Stimulated activated CD4-positive, alpha-beta T cell treated with anti-CD3 and anti-CD28 coated beads, TNF-alpha, amount 100 ng/mL, for 4 hours (primary cell): ENCODE data around the gene SLC2A10.

Experiments used
- DNase-seq, 3 experiments: peaks; one replicate each; pipeline ENCODE4 v3.0.0-alpha.2; 2020; ENCODE audit warnings: low read depth in 3 of 3

Gene SLC2A10

DNA sequence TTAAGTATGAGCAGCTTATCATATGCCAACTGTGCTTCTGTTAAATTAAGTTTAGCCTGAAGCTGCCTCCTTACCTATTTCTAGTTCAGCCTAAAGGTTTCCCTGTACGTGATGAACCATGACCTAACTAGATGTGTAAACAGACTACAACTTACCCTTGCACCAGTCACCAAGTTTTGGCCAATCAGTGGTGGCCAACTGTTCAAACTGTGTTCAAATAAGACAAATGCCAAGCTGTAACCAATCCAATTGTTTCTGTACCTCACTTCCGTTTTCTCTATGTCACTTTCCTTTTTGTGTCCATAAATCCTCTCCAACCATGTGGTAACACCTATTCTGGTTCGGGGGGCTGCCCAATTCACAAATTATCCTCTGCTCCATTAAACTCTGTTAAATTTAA is 6.0 kb upstream of the SLC2A10 start:
- DNase-seq: no peak

DNA sequence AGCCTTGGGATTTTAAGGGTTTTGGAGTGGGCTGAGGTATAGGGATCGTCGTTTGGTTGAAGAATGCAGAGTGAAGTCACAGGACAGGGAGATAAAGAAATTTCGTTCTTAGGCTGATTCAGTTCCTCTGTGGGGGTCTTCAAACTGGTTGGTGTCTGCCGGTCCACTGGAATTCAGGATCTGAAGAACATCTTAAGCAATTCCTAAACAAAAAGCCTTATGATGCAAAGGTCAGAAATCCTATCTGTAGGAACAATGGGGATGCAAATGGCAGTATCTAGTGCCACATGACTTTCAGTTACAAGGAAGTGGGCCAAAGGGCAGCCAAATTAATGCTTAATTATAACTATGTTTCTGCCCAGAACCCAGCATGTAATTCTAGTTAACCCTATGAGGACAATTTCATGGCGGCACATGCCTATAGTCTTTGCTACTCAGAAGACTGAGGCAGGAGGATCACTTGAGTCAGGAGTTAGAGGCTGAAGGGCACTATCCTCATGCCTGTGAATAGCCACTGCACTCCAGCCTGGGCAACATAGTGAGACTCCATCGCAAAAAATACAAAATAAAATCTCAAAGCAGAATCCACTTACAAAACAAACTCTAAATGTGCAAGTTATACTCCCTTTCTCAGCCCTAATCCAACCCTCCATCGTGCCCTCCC is 4.6 kb upstream of the SLC2A10 start:
- DNase-seq: no peak

DNA sequence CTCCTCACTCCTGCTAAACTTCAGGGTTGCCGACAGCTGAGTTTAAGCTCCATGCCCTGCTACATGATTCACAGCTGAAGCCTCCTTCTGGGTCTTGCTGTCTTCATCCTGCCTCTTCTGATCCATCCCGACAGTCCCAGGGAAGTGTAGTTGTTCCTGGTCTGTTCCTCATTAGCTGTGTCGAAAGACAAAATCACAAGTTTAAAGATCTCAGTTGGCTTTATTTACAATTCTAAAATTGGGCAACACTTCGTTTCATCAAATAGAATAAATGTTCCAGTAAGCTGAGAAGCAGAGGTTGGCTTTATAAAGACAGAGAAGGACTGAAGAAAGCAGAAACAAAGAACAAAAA is 4.1 kb upstream of the SLC2A10 start:
- no peak for DNase-seq

DNA sequence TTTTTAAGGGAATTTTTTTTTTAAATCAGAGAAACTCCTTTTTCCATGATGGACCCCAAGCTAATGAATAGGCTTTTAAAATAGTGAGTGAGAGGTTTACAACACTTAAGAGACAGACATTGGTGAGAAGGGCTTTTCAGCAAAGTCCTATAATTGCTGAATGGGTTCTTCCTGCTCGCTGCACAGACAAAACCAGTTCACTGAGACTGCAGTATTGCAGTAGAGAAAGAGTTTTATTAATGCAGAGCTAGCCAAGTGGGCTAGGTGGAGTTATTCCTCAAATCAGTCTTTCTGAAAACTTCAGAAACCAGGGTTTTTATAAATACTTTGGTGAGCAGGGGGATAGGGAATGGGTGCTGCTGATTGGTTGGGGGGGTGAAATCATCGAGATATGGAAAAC is 3.2 kb upstream of the SLC2A10 start:
- DNase-seq: no peak

DNA sequence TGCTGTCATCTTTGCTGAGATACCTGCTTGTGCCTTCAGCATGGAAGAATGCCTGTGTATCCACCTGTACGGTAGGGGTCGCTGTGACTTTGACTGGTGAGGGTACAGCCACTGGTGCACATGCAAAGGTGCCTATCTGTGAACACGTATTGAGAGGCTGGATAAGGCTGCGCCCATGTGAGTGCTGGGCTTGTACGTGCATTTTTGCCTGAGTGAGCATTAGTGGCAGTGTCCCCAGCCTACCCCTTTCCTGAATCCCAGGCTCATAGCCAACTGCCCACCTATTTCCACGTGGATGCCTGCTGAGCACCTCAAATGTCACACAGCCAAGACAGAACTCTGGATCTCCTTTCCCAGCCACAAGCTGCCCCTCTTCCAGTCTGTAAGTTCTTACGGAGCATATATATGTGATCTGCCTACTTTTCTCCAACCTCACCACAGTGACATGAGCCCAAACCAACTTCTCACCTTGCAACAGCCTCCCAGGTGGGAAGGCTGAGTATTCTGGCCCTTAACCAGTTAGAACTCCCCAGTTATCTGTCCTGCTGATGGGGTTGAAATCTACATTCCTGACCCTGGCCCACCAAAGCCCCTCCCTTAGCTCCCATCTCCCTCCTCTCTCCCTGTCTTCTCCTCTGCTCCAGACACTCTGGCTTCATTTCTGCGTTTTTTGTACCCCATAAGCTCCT is 1.1 kb upstream of the SLC2A10 start:
- DNase-seq: no peak

DNA sequence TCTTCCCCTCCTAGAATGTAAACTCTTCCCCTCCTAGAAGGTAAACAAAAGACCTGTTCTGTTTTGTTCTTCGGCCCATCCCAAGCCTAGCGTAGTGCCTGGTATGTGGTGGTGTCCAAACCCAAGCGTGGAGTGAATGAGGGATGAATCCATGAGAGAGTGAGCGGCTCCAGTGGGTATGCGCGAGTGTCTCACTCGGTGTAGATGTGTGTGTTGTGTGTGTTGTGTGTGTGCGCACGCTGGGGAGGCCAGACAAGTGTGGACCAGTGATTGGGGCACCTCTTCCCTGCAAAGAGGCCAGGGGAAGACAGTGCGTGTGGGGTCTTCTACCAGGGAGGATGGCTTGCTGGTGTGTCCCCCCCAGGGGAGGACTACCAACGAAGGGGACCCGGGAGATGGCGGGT is 392 bp upstream of the SLC2A10 start:
- DNase-seq: no peak

DNA sequence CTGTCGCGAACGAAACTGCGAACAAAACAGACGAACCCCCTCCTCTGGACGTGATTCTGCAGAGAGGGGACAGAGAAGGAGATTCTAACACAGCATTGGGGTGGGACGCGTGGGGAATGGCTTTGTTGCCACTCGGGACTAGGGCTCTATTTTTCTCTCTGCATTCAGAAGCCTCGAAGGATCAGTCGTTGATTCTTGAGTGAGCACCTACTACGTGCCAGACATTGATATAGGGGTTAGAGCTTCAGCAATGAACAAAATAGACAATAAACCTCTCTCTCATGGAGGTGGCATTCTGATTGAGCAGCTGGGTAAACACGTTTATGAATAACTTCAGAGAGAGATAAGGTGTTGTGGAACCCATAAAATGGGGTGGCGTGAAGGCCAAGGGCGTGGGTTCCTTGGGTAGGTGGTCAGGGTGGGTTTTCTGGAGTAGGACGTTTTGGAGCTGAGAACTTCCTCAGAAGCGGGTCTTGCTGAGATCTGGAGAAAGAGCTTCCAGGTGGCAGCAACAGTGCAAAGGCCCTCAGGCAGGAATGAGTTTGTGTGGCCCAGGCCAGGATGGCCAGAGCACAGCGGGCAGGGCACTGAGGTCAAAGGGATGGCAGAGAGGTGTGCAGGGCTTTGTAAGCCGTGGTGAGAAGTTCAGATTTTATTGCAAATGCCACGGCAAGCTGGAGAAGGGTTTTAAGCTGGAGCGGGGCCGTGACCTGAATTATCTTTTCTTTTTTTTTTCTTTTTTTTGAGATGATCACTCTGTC is 884 bp downstream of the SLC2A10 start:
- no peak for DNase-seq

DNA sequence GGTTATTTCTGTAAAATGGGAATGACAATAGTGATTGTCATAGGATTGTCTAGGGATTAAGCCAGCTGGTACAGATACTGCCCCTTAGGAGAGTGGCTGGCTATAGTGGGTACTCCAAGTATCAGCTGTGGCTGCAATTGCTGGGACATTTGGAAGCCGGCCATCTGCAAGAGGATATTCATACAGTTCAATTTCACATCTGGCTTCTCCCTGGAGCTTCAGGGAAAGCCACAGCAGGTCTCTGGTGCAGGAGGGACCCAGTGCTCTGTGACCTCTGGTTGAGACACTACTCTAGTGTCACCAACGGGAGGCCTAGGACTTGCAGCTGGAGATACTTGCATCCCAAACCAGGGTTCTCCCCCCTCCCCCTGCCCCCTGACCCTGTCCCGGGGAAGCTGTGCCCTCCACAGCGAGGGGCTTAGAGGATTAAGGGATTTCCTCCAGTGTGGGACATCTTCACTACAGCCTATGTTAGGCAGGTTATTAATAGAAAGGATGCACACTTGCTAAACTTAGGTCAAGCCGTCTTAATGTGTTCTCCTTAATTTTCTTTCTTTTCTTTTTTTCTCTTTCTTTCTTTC is 2.7 kb downstream of the SLC2A10 start:
- no peak for DNase-seq

DNA sequence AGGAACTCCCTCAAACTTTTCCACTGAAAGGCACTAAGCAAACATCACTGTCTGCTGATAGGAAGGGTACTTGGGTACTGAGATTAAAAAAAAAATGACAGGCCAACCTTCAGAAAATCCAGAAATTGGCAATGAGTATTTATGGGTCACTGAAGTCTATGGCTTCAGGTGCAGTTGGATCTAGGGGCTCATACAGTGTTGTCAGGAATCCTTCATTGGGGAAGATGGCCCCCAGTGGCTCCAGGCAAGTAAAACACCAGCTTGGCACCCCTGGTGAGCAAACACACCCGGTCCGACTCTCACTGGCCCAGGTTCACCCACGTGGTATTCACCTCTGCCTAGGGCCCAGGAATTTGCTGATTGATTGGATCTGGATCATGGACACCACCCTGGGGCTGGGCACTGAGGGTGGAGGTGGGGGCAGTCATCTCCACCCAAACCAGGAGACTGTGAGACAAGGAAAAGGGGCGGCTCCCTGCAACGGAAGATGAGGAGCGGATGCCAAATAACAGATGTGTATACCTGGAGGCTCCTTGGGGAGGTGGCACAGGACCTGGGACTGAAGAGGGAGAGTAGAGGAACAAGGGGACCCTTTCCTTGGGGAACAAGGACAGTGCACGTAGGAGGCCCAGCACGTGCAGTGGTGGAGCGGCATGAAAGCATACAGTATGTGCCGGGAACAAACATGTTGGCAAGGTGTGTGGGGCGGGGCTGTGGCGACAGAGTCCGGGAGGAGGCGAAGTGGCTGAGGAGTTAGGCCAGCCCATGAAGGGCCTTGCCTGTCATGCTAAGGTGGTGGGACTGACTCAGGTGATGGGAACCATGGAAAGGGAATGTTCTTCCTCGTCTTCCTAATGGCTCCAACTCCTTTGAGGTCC is 4.7 kb downstream of the SLC2A10 start:
- no peak for DNase-seq

DNA sequence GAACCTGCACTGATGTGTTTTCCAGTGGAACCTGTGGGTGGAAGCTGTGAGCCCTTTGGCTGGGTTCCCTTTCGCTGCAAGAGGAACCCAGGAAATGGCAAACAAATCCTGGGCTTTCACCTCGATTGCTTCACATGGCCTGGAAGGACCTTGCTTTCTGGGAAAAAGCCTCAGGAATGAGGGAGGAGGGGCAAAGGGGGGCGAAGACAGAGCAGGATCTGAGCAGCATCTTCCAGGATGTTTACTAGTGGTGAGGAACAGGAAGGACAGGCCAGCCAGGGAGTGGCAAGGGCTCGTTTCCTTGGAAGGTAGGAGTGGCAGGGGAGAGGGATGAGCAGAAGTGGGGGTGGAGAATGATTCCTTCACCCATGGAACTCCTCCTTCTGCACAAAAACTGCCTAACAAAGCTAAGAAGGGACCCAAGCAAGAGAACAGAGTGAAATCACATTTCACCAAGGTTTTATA is 5.9 kb downstream of the SLC2A10 start:
- no peak for DNase-seq

DNA sequence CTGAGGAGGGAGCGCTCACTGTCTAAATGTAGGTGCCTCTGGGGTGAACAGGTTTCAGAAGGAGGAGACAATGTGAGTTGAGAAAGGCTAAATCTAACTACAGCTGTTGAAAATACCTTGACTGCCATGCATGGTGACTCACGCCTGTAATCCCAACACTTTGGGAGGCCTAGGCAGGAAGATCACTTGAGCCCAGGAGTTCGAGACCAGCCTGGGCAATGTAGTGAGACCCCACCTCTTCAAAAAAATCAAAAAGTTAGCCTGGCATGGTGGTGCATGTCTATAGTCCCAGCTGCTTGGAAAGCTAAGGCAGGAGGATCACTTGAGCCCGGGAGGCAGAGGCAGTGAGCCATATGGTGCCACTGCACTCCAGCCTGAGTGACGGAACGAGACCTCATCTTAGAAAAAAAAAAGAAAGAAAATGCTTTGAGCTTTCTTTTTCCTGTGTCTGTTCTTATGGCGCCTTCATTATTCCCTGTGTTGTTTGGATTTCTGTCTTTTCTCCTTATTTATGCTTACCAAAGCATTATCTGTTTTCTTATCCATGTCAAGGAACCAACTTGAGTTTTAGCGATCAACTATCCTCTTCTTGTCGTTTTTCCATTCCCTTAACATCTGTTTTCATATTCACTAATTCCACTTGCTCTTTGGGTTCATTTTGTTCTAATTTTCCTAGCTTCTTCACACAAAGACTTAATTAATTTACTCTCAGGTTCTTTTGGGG is 8.5 kb downstream of the SLC2A10 start:
- DNase-seq: no peak

DNA sequence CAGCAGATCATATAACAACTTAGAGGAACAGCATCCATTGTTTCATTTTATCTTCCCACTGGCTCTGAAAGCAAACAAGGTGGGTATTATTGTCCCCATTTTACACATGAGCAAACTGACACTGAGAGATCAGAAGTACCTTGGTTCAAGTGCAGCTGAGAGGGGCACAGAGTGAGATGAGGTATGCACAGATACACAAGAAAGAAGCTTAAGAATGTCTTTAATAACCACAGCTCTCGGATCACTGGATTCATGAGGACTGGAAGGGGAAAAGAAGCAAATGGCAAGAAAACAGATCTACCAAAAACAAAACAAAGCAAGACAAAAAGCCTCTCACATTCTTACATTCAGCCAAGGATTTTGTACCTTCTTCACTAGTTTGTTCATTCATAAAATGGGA is 10.6 kb downstream of the SLC2A10 start:
- no peak for DNase-seq

DNA sequence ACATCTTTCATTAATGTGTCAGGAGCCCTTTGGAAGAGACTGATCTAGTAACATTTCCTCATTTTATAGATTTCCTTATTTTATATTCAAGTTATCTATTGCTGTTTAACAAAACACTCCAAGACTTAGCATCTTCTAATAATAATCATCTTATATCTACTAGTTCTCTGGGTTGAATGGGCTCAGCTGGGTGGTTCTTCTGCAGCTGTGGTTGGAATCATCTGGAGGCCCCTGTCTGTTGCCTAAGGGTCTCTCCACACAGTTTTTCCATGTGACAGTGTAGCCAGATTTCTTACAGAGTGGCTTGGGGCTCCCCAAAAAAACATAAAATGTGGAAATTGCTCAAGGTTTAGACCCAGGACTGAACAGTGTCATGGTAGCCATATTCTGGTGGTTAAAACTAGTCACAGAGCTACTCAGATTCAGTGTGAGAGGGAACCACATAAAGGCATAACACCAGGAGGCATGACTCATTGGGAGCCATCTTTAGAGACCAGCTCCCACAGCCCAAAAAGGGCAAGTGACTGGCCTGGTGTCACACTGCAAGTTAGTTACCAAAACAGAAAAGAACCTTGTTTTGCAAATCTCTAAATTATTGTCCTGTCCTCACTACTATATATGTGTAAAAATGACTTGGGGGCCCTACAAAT is 11.5 kb downstream of the SLC2A10 start:
- DNase-seq: no peak

DNA sequence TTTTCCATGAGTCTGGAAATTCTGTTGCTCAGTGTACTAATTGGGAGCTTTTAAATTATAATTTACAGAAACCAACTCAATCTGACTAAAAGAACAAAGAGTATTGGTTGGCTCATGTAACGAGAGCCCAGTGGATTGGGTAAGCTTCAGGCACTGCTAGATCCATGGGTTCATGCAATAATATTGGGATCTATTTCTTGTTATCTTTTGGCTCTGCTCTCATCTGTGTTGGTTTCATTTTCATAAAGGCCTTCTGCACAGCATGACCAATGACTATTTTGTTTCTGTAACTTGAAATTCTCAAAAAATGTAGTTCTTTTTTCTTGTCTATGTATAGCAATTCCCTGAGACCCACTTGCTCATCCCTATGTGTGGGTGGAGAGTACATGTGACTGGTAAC is 12.0 kb downstream of the SLC2A10 start:
- DNase-seq: no peak

DNA sequence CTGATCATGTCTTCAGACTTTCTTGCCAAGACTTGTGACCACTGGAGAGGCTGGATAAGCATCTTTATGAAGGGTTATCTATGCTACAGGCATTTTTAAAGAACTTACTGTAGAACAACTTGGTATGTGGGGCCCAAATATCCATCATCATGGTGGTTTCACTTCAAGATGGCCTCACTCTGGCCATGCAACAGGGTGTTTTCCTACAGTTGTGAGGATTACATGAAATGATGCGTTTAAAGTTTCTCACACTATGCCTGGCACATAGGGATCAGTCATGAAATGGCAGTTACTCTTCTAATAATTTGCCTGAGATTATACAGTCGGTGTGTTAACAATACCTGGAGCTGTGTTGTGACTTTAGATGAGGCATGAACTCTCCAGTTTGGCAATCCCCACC is 13.0 kb downstream of the SLC2A10 start:
- DNase-seq: no peak

DNA sequence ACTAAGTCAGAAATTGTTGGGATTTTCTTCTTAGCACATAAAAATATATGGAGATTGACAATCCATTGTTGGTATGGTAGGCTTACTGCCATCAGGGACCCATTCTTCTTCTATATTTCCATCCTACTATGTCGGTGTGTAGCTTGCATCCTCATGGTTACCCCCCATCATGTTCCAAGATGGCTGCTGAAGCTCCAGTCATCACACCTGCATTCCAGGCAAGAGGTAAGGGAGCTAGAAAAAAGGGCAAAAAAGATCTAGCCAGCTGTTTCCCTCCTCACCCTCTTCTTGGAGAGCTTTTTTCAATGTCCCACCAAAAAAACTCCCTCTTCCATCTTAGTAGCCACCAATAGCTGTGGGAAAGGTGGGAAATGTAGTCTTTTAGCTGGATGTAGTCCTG is 13.6 kb downstream of the SLC2A10 start:
- no peak for DNase-seq

DNA sequence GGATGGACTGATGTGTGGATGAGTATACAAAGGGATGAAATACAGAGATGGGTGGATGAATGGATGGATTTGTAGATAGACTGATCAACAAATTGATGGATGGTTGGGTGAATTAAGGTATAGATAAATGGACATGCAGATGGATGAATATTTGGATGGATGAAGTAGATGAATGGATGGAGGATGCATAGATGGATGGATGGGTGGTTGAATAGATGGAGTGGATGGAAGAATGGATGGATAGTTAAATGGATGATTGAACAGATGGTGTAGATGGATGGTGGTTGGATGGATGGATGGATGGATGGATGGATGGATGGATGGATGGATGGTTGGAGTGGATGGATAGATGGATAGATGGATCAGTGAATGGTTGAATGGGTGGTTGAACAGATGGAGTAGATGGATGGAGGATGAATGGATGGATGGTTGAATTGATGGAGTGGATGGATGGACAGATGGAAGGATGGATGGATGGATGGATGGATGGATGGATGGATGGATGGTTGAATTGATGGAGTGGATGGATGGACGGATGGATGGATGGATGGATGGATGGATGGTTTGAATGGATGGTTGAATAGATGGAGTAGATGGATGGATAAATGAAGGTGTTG is 15.0 kb downstream of the SLC2A10 start:
- DNase-seq: no peak

DNA sequence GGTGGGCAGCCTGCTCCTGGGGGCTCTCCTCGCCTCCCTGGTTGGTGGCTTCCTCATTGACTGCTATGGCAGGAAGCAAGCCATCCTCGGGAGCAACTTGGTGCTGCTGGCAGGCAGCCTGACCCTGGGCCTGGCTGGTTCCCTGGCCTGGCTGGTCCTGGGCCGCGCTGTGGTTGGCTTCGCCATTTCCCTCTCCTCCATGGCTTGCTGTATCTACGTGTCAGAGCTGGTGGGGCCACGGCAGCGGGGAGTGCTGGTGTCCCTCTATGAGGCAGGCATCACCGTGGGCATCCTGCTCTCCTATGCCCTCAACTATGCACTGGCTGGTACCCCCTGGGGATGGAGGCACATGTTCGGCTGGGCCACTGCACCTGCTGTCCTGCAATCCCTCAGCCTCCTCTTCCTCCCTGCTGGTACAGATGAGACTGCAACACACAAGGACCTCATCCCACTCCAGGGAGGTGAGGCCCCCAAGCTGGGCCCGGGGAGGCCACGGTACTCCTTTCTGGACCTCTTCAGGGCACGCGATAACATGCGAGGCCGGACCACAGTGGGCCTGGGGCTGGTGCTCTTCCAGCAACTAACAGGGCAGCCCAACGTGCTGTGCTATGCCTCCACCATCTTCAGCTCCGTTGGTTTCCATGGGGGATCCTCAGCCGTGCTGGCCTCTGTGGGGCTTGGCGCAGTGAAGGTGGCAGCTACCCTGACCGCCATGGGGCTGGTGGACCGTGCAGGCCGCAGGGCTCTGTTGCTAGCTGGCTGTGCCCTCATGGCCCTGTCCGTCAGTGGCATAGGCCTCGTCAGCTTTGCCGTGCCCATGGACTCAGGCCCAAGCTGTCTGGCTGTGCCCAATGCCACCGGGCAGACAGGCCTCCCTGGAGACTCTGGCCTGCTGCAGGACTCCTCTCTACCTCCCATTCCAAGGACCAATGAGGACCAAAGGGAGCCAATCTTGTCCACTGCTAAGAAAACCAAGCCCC is 16.0 kb downstream of the SLC2A10 start:
- no peak for DNase-seq

DNA sequence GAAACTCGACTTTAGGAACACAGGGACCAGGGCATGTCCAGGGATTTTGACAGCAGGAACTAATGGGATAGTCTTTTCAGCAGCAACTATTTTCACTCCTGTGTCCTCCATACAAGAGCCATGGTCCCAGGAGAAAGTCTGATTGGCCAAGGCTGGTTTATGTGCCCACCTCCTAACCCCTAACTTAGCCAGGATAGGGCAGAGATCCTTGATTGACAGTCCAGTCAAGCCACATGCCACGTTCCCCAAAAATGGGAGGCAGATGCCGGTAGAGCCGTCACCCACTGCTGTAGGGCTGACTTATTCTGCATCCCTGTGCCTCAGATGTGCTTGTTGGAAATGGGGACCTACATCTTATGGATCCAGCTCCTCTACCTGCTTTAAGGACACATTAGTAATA is 22.3 kb downstream of the SLC2A10 start:
- DNase-seq: no peak
